Endothelial cell of umbilical vein (primary cell): Measurements from ENCODE around the gene OSGIN1. TPM values are rescaled to one million over a fixed set of nuclear protein-coding genes. Genes with fewer than 3 reads are reported as not detected.

Source experiments
- BruUV-seq: library from RNA; stranded (reverse); fragments of 400-500 nt; replicated peaks from 2 replicates; lab custom pipeline; 2021; lab: Mats Ljungman, UMichigan
- CTCF ChIA-PET: fragments of 300-600, 350-600 bp; sonication (Branson Sonifier 250); formaldehyde crosslinking; loops from one replicate; lab custom pipeline; 2021; ENCODE audit warnings: antibody characterized with exemption, inconsistent platforms; lab: Charles Lee
- POLR2A ChIA-PET: fragments of 300-600, 350-600 bp; sonication (Branson Sonifier 250); formaldehyde crosslinking; loops from one replicate; lab custom pipeline; 2021; ENCODE audit warnings: antibody characterized with exemption, inconsistent platforms; lab: Charles Lee
- DNase-seq: peaks from one replicate; pipeline ENCODE4 v3.0.0-alpha.2; 2011; ENCODE audit warnings: low read depth, low spot score
- FAIRE-seq: peaks from 2 replicates; lab custom pipeline; 2011; peaks lifted over from hg19 to GRCh38; lab: Jason Lieb, UNC
- H2AFZ ChIP-seq: 2 replicates; pipeline ENCODE4 v1.6.0; 2012; ENCODE audit warnings: low read depth, low read length, control low read depth, inconsistent platforms
- H3K27ac ChIP-seq: 2 replicates; pipeline ENCODE4 v1.5.1; 2011; ENCODE audit warnings: low read depth, mild to moderate bottlenecking, control low read depth, low read length, moderate library complexity; ENCODE audit not compliant: insufficient read depth
- H3K27me3 ChIP-seq, 2 experiments: 2 replicates each; pipeline versions ENCODE4 v1.6.0 to v1.6.1; 2011; ENCODE audit warnings: low read length in 2 of 2, mixed read lengths in 1 of 2; ENCODE audit not compliant: control insufficient read depth in 2 of 2, insufficient read depth in 2 of 2
- H3K36me3 ChIP-seq, 2 experiments: 2 replicates in 1 of 2; 3 replicates in 1 of 2; pipeline ENCODE4 v1.5.1; 2011; ENCODE audit warnings: low read length in 2 of 2, mild to moderate bottlenecking in 1 of 2, moderate library complexity in 1 of 2; ENCODE audit not compliant: control insufficient read depth in 2 of 2, insufficient read depth in 2 of 2; ENCODE audit errors: extremely low read depth in 1 of 2
- H3K4me1 ChIP-seq: 3 replicates; pipeline ENCODE4 v1.5.1; 2011; ENCODE audit warnings: mild to moderate bottlenecking, low read length; ENCODE audit not compliant: control insufficient read depth, insufficient read depth; ENCODE audit errors: extremely low read depth
- H3K4me2 ChIP-seq: 2 replicates; pipeline ENCODE4 v1.6.1; 2011; ENCODE audit warnings: low read length, control low read depth, mixed read lengths; ENCODE audit not compliant: insufficient read depth
- H3K4me3 ChIP-seq, 3 experiments: fragments of 200-600 bp in 1 of 3; sonication (generic), shearing (Covaris generic) in 1 of 3; replicated peaks in 1 of 3; 2 replicates each; pipeline ENCODE4 v1.5.1; 2011 to 2016; ENCODE audit warnings: control low read depth in 3 of 3, low read length in 3 of 3, mild to moderate bottlenecking in 2 of 3, inconsistent platforms in 1 of 3, low read depth in 1 of 3, moderate library complexity in 1 of 3; ENCODE audit not compliant: insufficient read depth in 1 of 3
- H3K79me2 ChIP-seq: 2 replicates; pipeline ENCODE4 v1.6.0; 2012; ENCODE audit warnings: low read length, inconsistent platforms; ENCODE audit not compliant: control insufficient read depth, insufficient read depth
- H3K9ac ChIP-seq: replicated peaks from 2 replicates; pipeline ENCODE3; 2011; ENCODE audit warnings: low read length, control low read depth; ENCODE audit not compliant: insufficient read depth; ENCODE audit errors: extremely low read depth
- H3K9me1 ChIP-seq: replicated peaks from 3 replicates; pipeline ENCODE4 v1.6.0; 2011; ENCODE audit warnings: mild to moderate bottlenecking, low read length; ENCODE audit not compliant: control insufficient read depth, insufficient read depth; ENCODE audit errors: extremely low read depth
- H3K9me3 ChIP-seq: replicated peaks from 2 replicates; pipeline ENCODE4 v1.5.1; 2012; ENCODE audit warnings: low read length, inconsistent platforms; ENCODE audit not compliant: control insufficient read depth, insufficient read depth
- H4K20me1 ChIP-seq: replicated peaks from 2 replicates; pipeline ENCODE3; 2011; ENCODE audit warnings: mild to moderate bottlenecking, low read length; ENCODE audit not compliant: control insufficient read depth, insufficient read depth; ENCODE audit errors: extremely low read depth
- EZH2 ChIP-seq: IDR thresholded peaks from 2 replicates; pipeline ENCODE4 v1.6.1; 2012; ENCODE audit warnings: borderline replicate concordance, low read depth, mild to moderate bottlenecking, moderate library complexity, low read length, inconsistent platforms; ENCODE audit not compliant: severe bottlenecking
- FOS ChIP-seq: IDR thresholded peaks from 2 replicates; pipeline ENCODE4 v1.6.1; 2011; ENCODE audit warnings: mild to moderate bottlenecking, low read length, moderate library complexity, borderline replicate concordance; ENCODE audit not compliant: insufficient read depth
- GATA2 ChIP-seq: IDR thresholded peaks from 2 replicates; pipeline ENCODE4 v1.7.0; 2011; ENCODE audit warnings: low read depth, mild to moderate bottlenecking, moderate library complexity, mixed read lengths, low read length; ENCODE audit not compliant: insufficient read length, insufficient read depth
- JUN ChIP-seq: IDR thresholded peaks from 2 replicates; pipeline ENCODE4 v1.6.1; 2011; ENCODE audit warnings: borderline replicate concordance, low read depth; ENCODE audit not compliant: insufficient read length, insufficient read depth
- MYC ChIP-seq: IDR thresholded peaks from one replicate; pipeline ENCODE4 v1.6.1; 2011; ENCODE audit warnings: mild to moderate bottlenecking, low read depth, low read length
- POLR2A ChIP-seq: IDR thresholded peaks from 2 replicates; pipeline ENCODE4 v1.6.1; 2012; ENCODE audit warnings: low read depth, mild to moderate bottlenecking, control low read depth, low read length
- POLR2AphosphoS5 ChIP-seq: IDR thresholded peaks from 2 replicates; pipeline ENCODE4 v1.6.1; 2012; ENCODE audit warnings: low read depth, mild to moderate bottlenecking, control low read depth, low read length, moderate library complexity; ENCODE audit not compliant: insufficient read depth
- dilution Hi-C: fragments of 300-500 bp; cut with MboI; formaldehyde crosslinking; loops from one replicate; pipeline ENCODE4 v1.15.0; 2019; ENCODE audit warnings: low sequenced_read_pairs; ENCODE audit not compliant: extremely low pct_ligation_motif_present
- intact Hi-C: fragments of 100-400 bp; cut with micrococcal nuclease; formaldehyde crosslinking; loops from one replicate; pipeline ENCODE4 v1.10.0; 2022
- polyA plus RNA-seq, 4 experiments: library from polyadenylated mRNA; depleted of rRNA in 3 of 4; stranded (reverse) in 3 of 4; unstranded in 1 of 4; fragments of >200 nt; gene quantifications; 2 replicates each; pipeline versions ENCODE4 v1.2.1 to v1.2.3, GENCODE V29; 2011 to 2012; ENCODE audit warnings: missing spikeins in 1 of 4
- total RNA-seq: library from RNA; stranded (reverse); gene quantifications from 2 replicates; pipeline ENCODE4 v1.2.3, GENCODE V29; 2021
- TF ChIP-seq, protein P1 (sequence below): IDR thresholded peaks from 2 replicates; pipeline ENCODE4 v1.6.1; 2011; ENCODE audit not compliant: insufficient read depth, insufficient read length
- TF ChIP-seq, protein P2 (sequence below), 2 donors: IDR thresholded peaks; 1 replicate in 1 of 2; 2 replicates in 1 of 2; pipeline ENCODE4 v1.5.1; 2011; ENCODE audit warnings: low read length in 2 of 2, mild to moderate bottlenecking in 2 of 2, moderate library complexity in 2 of 2, control low read depth in 1 of 2, inconsistent platforms in 1 of 2, low read depth in 1 of 2; ENCODE audit not compliant: insufficient read depth in 1 of 2; ENCODE audit errors: extremely low read depth in 1 of 2

Gene OSGIN1
- total and polyA plus RNA-seq, 2 donors (not counting 3 experiments of a cell fraction or from before 2014, with no cell fraction given) = 9.2 to 11.0 TPM

DNA sequence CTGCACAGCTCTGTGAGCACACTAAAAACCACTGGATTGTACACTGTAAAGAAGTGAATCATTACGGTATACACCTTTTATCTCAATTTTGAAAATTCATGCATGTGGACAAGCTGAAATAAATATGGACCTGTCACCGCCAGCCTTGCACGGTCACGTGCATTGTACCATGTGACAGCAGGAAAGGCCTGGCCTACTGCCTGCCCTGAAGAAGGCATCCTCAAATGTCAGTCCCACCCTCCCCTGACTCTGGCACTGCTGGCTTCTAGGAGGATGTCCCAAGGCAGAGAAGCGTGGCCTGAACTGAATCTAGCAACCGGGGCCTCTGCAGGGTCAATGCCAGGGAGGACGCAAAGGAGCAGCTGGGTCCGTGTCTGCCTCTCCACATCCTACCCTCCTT is 54.9 kb downstream of the OSGIN1 start:
- H3K79me2 ChIP-seq = no peaks in the 10 kb centered on the region
- BruUV-seq = no TSS peak
- H3K27me3 ChIP-seq = peaks cover 0 to 1% of the 10 kb centered on the region in 2 experiments
- DNase-seq (no peak), FAIRE-seq (no peak)
- TF ChIP-seq, protein P1, sequence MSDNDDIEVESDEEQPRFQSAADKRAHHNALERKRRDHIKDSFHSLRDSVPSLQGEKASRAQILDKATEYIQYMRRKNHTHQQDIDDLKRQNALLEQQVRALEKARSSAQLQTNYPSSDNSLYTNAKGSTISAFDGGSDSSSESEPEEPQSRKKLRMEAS = no peak
- TF ChIP-seq EZH2 (no peak), JUN (no peak), GATA2 (no peak), MYC (no peak), FOS (no peak), POLR2A (no peak), POLR2AphosphoS5 (no peak)
- TF ChIP-seq, protein P2, sequence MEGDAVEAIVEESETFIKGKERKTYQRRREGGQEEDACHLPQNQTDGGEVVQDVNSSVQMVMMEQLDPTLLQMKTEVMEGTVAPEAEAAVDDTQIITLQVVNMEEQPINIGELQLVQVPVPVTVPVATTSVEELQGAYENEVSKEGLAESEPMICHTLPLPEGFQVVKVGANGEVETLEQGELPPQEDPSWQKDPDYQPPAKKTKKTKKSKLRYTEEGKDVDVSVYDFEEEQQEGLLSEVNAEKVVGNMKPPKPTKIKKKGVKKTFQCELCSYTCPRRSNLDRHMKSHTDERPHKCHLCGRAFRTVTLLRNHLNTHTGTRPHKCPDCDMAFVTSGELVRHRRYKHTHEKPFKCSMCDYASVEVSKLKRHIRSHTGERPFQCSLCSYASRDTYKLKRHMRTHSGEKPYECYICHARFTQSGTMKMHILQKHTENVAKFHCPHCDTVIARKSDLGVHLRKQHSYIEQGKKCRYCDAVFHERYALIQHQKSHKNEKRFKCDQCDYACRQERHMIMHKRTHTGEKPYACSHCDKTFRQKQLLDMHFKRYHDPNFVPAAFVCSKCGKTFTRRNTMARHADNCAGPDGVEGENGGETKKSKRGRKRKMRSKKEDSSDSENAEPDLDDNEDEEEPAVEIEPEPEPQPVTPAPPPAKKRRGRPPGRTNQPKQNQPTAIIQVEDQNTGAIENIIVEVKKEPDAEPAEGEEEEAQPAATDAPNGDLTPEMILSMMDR (IDR thresholded peaks at IDR 0.05; ENCODE audit: extremely low read depth in 1 of 2, insufficient read depth in 1 of 2, low read depth in 1 of 2, low read length in 2 of 2) = no peak
- no peaks in the 10 kb centered on the region for H3K36me3 ChIP-seq
- CTCF ChIA-PET = interaction anchor here (0.7 kb wide), 2 partner anchors 428 to 1368 kb away, joined by 3 to 4 read pairs; no protein-coding TSS in a partner anchor
- H4K20me1 ChIP-seq = no peaks in the 10 kb centered on the region
- no peak overlapping the region for H3K4me2 ChIP-seq
- intact Hi-C loops = no loop called here
- H3K27ac ChIP-seq = no peak overlapping the region
- POLR2A ChIA-PET = no interaction called here
- H3K9me3 ChIP-seq = no peaks in the 10 kb centered on the region
- H3K9ac ChIP-seq = no peak overlapping the region
- no peaks in the 10 kb centered on the region for H3K4me1 ChIP-seq
- H2AFZ ChIP-seq = no peak overlapping the region
- no peak overlapping the region for H3K4me3 ChIP-seq
- dilution Hi-C loops = no loop called here
- H3K9me1 ChIP-seq = no peaks in the 10 kb centered on the region
